ENCODE data around the gene SLC9A4.

DNA sequence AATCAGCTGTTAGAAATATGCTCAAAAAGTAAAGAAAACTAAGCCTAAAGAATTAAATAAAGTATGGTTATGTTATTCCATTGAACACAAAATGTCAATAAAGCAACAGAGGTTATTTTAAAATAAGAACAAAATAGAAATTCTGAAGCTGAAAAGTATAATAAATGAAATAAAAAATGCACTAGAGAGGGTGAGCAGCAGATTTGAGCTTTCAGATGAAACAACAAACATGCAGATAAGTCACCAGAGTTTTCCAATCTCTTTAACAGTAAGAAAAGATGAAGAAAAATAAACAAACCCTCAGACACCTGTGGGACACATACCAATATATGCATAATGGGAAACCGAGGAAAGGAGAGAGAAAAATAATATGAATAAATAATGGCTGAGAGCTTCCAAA is 76.0 kb downstream of the SLC9A4 start:
- TF ChIP-seq POLR2AphosphoS5 (IDR thresholded peaks at IDR 0.05) (no peak), EZH2 (IDR thresholded peaks at IDR 0.05; ENCODE audit: borderline replicate concordance, insufficient read depth, low read length, poor library complexity, severe bottlenecking) (no peak), EP300 (conservative IDR thresholded peaks at IDR 0.05; ENCODE audit: poor library complexity, severe bottlenecking) (no peak), MXI1 (conservative IDR thresholded peaks at IDR 0.05; ENCODE audit: poor library complexity, severe bottlenecking) (no peak), TAF1 (IDR thresholded peaks at IDR 0.05; ENCODE audit: low read depth) (no peak), SMC3 (conservative IDR thresholded peaks at IDR 0.05; ENCODE audit: poor library complexity) (no peak), RAD21 (conservative IDR thresholded peaks at IDR 0.05) (no peak)
- TF ChIP-seq, protein P1, sequence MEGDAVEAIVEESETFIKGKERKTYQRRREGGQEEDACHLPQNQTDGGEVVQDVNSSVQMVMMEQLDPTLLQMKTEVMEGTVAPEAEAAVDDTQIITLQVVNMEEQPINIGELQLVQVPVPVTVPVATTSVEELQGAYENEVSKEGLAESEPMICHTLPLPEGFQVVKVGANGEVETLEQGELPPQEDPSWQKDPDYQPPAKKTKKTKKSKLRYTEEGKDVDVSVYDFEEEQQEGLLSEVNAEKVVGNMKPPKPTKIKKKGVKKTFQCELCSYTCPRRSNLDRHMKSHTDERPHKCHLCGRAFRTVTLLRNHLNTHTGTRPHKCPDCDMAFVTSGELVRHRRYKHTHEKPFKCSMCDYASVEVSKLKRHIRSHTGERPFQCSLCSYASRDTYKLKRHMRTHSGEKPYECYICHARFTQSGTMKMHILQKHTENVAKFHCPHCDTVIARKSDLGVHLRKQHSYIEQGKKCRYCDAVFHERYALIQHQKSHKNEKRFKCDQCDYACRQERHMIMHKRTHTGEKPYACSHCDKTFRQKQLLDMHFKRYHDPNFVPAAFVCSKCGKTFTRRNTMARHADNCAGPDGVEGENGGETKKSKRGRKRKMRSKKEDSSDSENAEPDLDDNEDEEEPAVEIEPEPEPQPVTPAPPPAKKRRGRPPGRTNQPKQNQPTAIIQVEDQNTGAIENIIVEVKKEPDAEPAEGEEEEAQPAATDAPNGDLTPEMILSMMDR (IDR thresholded peaks at IDR 0.05; ENCODE audit: poor library complexity, severe bottlenecking), result no peak
- TF ChIP-seq, protein P2, sequence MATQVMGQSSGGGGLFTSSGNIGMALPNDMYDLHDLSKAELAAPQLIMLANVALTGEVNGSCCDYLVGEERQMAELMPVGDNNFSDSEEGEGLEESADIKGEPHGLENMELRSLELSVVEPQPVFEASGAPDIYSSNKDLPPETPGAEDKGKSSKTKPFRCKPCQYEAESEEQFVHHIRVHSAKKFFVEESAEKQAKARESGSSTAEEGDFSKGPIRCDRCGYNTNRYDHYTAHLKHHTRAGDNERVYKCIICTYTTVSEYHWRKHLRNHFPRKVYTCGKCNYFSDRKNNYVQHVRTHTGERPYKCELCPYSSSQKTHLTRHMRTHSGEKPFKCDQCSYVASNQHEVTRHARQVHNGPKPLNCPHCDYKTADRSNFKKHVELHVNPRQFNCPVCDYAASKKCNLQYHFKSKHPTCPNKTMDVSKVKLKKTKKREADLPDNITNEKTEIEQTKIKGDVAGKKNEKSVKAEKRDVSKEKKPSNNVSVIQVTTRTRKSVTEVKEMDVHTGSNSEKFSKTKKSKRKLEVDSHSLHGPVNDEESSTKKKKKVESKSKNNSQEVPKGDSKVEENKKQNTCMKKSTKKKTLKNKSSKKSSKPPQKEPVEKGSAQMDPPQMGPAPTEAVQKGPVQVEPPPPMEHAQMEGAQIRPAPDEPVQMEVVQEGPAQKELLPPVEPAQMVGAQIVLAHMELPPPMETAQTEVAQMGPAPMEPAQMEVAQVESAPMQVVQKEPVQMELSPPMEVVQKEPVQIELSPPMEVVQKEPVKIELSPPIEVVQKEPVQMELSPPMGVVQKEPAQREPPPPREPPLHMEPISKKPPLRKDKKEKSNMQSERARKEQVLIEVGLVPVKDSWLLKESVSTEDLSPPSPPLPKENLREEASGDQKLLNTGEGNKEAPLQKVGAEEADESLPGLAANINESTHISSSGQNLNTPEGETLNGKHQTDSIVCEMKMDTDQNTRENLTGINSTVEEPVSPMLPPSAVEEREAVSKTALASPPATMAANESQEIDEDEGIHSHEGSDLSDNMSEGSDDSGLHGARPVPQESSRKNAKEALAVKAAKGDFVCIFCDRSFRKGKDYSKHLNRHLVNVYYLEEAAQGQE (IDR thresholded peaks at IDR 0.05; ENCODE audit: borderline replicate concordance), result no peak
